Measurements from ENCODE around the gene SPATA21. TPM values are rescaled to one million over a fixed set of nuclear protein-coding genes. Genes with fewer than 3 reads are reported as not detected.
A peak's percentile ranks its signal among the peaks of the same experiment; 100 is the strongest.

Gene SPATA21
- total RNA-seq, 1 experiment from 2014 or later: not detected

- TF ChIP-seq MAX (CRISPR knock-in tag; IDR thresholded peaks at IDR 0.05): no peak
Measured at GRCh38 chr1:16413191-16413590, 24.0 kb downstream of the SPATA21 start (continued).

GRCh38 chr1:16410803-16411202, 26.4 kb downstream of the SPATA21 start:
- no peaks in the 10 kb centered on the region; the same call in 1 of the 2 replicates for H3K27me3 Mint-ChIP-seq (ENCODE audit: low read depth)
- TF ChIP-seq NFATC4 (CRISPR knock-in tag; IDR thresholded peaks at IDR 0.05) (no peak), E2F4 (CRISPR knock-in tag; IDR thresholded peaks at IDR 0.05; ENCODE audit: borderline replicate concordance, low read depth) (no peak), PRRX2 (CRISPR knock-in tag; IDR thresholded peaks at IDR 0.05) (no peak), ZNF317 (CRISPR knock-in tag; IDR thresholded peaks at IDR 0.05; ENCODE audit: borderline replicate concordance, low read depth) (no peak), ZNF532 (CRISPR knock-in tag; IDR thresholded peaks at IDR 0.05; ENCODE audit: borderline replicate concordance) (no peak)
- H3K27ac Mint-ChIP-seq: no peak overlapping the region
- H3K9me3 Mint-ChIP-seq: no peaks in the 10 kb centered on the region
- ATAC-seq: no peak
- CTCF ChIA-PET: interaction anchor here (0.6 kb wide), 1 partner anchor 29 kb away, joined by 3 read pairs; no protein-coding TSS in a partner anchor
- no peak for DNase-seq (ENCODE audit: low spot score)
- H3K4me3 Mint-ChIP-seq: no peak overlapping the region
- H3K36me3 Mint-ChIP-seq: no peaks in the 10 kb centered on the region
- POLR2A ChIA-PET: no interaction called here
- H3K4me1 Mint-ChIP-seq: peaks cover 5% of the 10 kb centered on the region

GRCh38 chr1:16409536-16410152, 27.6 kb downstream of the SPATA21 start:
- Mint-ChIP-seq H3K27me3 (ENCODE audit: low read depth) (no peaks in the 10 kb centered on the region), H3K27ac (no peak overlapping the region), H3K36me3 (no peaks in the 10 kb centered on the region), H3K4me1 (peaks cover 8% of the 10 kb centered on the region), H3K4me3 (no peak overlapping the region), H3K9me3 (no peaks in the 10 kb centered on the region)
- TF ChIP-seq TP53 (CRISPR knock-in tag; IDR thresholded peaks at IDR 0.05) (no peak), SMAD3 (CRISPR knock-in tag; IDR thresholded peaks at IDR 0.05; ENCODE audit: borderline replicate concordance) (no peak), FOXP1 (CRISPR knock-in tag; IDR thresholded peaks at IDR 0.05; ENCODE audit: borderline replicate concordance) (no peak), ATF6 (CRISPR knock-in tag; IDR thresholded peaks at IDR 0.05) (no peak), E2F5 (CRISPR knock-in tag; IDR thresholded peaks at IDR 0.05) (no peak)
- DNase-seq (ENCODE audit: low spot score) (no peak), ATAC-seq (peak; percentile 36; the same call in 1 of the 2 replicates)
- POLR2A ChIA-PET: no interaction called here
- CTCF ChIA-PET: interaction anchor here (0.6 to 1.8 kb wide), 6 partner anchors 8 to 255 kb away, joined by 3 to 10 read pairs (median 4); partner anchors contain the start of gene NECAP2

Measured in WTC11 (cell line).